ENCODE measurements around the gene CACNA1B. TPM values are rescaled to one million over a fixed set of nuclear protein-coding genes. Genes with fewer than 3 reads are reported as not detected.

CACNA1B gene
- total and polyA plus RNA-seq, 9 of the 15 experiments (the other 6 are each of a cell fraction or from before 2014, with no cell fraction given) = 0.01 to 0.04 TPM; not detected in 7

GRCh38 chr9:137905740-137906139 lies 28.2 kb downstream of the CACNA1B start:
- ChIA-PET POLR2A (no interaction called here), CTCF (ENCODE audit: low intra/inter-chr PET ratio) (no interaction called here)
- H3K4me3 ChIP-seq = no peak overlapping the region
- FAIRE-seq = no peak
- H3K9me1 ChIP-seq (ENCODE audit: control insufficient read depth, insufficient read depth, low read length) = no peaks in the 10 kb centered on the region
- H3K4me1 ChIP-seq (replicated peaks in 1 of 2; ENCODE audit: control insufficient read depth in 2 of 2, insufficient read depth in 2 of 2, low read length in 2 of 2) = no peaks in the 10 kb centered on the region
- H3K9me3 ChIP-seq (replicated peaks; ENCODE audit: control insufficient read depth, insufficient read depth, low read depth, low read length) = no peaks in the 10 kb centered on the region; the same call in 1 of the 2 replicates
- no peak overlapping the region for H3K27ac ChIP-seq (ENCODE audit: extremely low read depth, low read depth, low read length)
- H2AFZ ChIP-seq (ENCODE audit: low read depth, low read length) = no peak overlapping the region
- DNase-seq (ENCODE audit: extremely low read depth in 1 of 4, low spot score in 3 of 4) = no peak
- no peaks in the 10 kb centered on the region for H3K79me2 ChIP-seq (ENCODE audit: control insufficient read depth, insufficient read depth, low read length)
- TF ChIP-seq NFE2L1 (tag; IDR thresholded peaks at IDR 0.05; ENCODE audit: borderline replicate concordance, low read depth) (no peak), BMI1 (IDR thresholded peaks at IDR 0.05; ENCODE audit: low read length) (no peak), PHTF2 (CRISPR knock-in tag; IDR thresholded peaks at IDR 0.05) (no peak), ZNF780A (CRISPR knock-in tag; IDR thresholded peaks at IDR 0.05) (no peak), ZBTB2 (IDR thresholded peaks at IDR 0.05) (no peak), NR0B1 (IDR thresholded peaks at IDR 0.05; ENCODE audit: partially characterized antibody) (no peak), HDAC8 (tag; IDR thresholded peaks at IDR 0.05) (no peak), HMG20A (CRISPR knock-in tag; conservative IDR thresholded peaks at IDR 0.05) (no peak), KLF16 (IDR thresholded peaks at IDR 0.05) (no peak), POLR2H (tag; IDR thresholded peaks at IDR 0.05; ENCODE audit: low read depth) (no peak), CHD2 (IDR thresholded peaks at IDR 0.05; ENCODE audit: low read depth, low read length) (no peak), HNRNPLL (IDR thresholded peaks at IDR 0.05; ENCODE audit: low read depth, low read length, poor library complexity, severe bottlenecking) (no peak), MCM7 (IDR thresholded peaks at IDR 0.05) (no peak), RNF219 (CRISPR knock-in tag; IDR thresholded peaks at IDR 0.05) (no peak), CEBPB (tag; IDR thresholded peaks at IDR 0.05) (no peak), BRCA1 (IDR thresholded peaks at IDR 0.05) (no peak), BRCA1 (CRISPR knock-in tag; IDR thresholded peaks at IDR 0.05) (no peak), SAFB (IDR thresholded peaks at IDR 0.05; ENCODE audit: borderline replicate concordance, low read depth, low read length) (no peak), TAF15 (IDR thresholded peaks at IDR 0.05; ENCODE audit: low read depth, low read length) (no peak), MED1 (CRISPR knock-in tag; IDR thresholded peaks at IDR 0.05; ENCODE audit: borderline replicate concordance) (no peak)
- BruUV-seq (replicated peaks) = no TSS peak
- peaks cover 18 to 46% of the 10 kb centered on the region in 2 experiments for H3K27me3 ChIP-seq (ENCODE audit: control insufficient read depth in 2 of 2, insufficient read depth in 2 of 2, low read length in 2 of 2)
- H4K20me1 ChIP-seq (replicated peaks; ENCODE audit: control insufficient read depth, insufficient read depth, low read length) = no peaks in the 10 kb centered on the region
- in situ Hi-C loops (cut with MboI) = no loop called here
- H3K36me3 ChIP-seq (ENCODE audit: control insufficient read depth, insufficient read depth, low read length) = no peaks in the 10 kb centered on the region
- H3K4me2 ChIP-seq (ENCODE audit: insufficient read depth, low read length) = no peak overlapping the region
- WGBS (ENCODE audit: insufficient coverage, low coverage, missing lambda C conversion rate) = 2% methylated on average over 5 of the region's 5 CpGs
- no peak overlapping the region for H3K9ac ChIP-seq (ENCODE audit: insufficient read depth in 1 of 2, low read depth in 2 of 2, low read length in 2 of 2)
- intact Hi-C loops (cut with micrococcal nuclease) = no loop called here
- no peak for ATAC-seq
